Astrocyte (in vitro differentiated cells and primary cell): ENCODE data around the gene HTR3A. TPM values are rescaled to one million over a fixed set of nuclear protein-coding genes. Genes with fewer than 3 reads are reported as not detected.

Experiments used
- DNase-seq: peaks from one replicate; pipeline ENCODE4 v3.0.0-alpha.2; 2010; ENCODE audit warnings: low read depth
- FAIRE-seq: peaks from 2 replicates; lab custom pipeline; 2011; peaks lifted over from hg19 to GRCh38; lab: Jason Lieb, UNC
- H2AFZ ChIP-seq: 2 replicates; pipeline ENCODE4 v1.6.0; 2012; ENCODE audit warnings: low read depth, low read length, inconsistent platforms
- H3K27ac ChIP-seq: 2 replicates; pipeline ENCODE4 v1.5.1; 2011; ENCODE audit warnings: low read depth, low read length, inconsistent platforms
- H3K27me3 ChIP-seq: 2 replicates; pipeline ENCODE4 v1.6.0; 2011; ENCODE audit warnings: low read length, inconsistent platforms; ENCODE audit not compliant: insufficient read depth
- H3K36me3 ChIP-seq: 2 replicates; pipeline ENCODE4 v1.5.1; 2011; ENCODE audit warnings: low read length, inconsistent platforms; ENCODE audit not compliant: insufficient read depth
- H3K4me1 ChIP-seq: 2 replicates; pipeline ENCODE4 v1.5.1; 2011; ENCODE audit warnings: low read length, inconsistent platforms; ENCODE audit not compliant: insufficient read depth
- H3K4me2 ChIP-seq: 2 replicates; pipeline ENCODE4 v1.6.0; 2012; ENCODE audit warnings: low read length, inconsistent platforms
- H3K4me3 ChIP-seq: 2 replicates; pipeline ENCODE4 v1.5.1; 2011; ENCODE audit warnings: low read depth, mild to moderate bottlenecking, low read length, inconsistent platforms; ENCODE audit not compliant: insufficient read depth
- H3K79me2 ChIP-seq: 2 replicates; pipeline ENCODE4 v1.6.0; 2012; ENCODE audit warnings: mild to moderate bottlenecking, low read length, inconsistent platforms; ENCODE audit not compliant: insufficient read depth
- H3K9ac ChIP-seq: 2 replicates; pipeline ENCODE4 v1.6.0; 2012; ENCODE audit warnings: mild to moderate bottlenecking, low read length, inconsistent platforms
- H3K9me3 ChIP-seq: 2 replicates; pipeline ENCODE4 v1.5.1; 2012; ENCODE audit warnings: low read depth, mild to moderate bottlenecking, low read length, inconsistent platforms; ENCODE audit not compliant: insufficient read depth
- H4K20me1 ChIP-seq: 2 replicates; pipeline ENCODE4 v1.6.0; 2012; ENCODE audit warnings: low read length, inconsistent platforms; ENCODE audit not compliant: insufficient read depth
- H3K27ac Mint-ChIP-seq: one replicate; pipeline ENCODE4 v1.8.0; 2021; ENCODE audit warnings: mild to moderate bottlenecking, mixed read lengths; ENCODE audit not compliant: unreplicated experiment
- H3K27me3 Mint-ChIP-seq: one replicate; pipeline ENCODE4 v1.8.0; 2021; ENCODE audit warnings: low read depth, mixed read lengths; ENCODE audit not compliant: unreplicated experiment
- H3K36me3 Mint-ChIP-seq: one replicate; pipeline ENCODE4 v1.8.0; 2021; ENCODE audit warnings: low read depth, mixed read lengths; ENCODE audit not compliant: unreplicated experiment
- H3K4me1 Mint-ChIP-seq: one replicate; pipeline ENCODE4 v1.8.0; 2021; ENCODE audit warnings: low read depth, mixed read lengths; ENCODE audit not compliant: unreplicated experiment
- H3K4me3 Mint-ChIP-seq: one replicate; pipeline ENCODE4 v1.8.0; 2021; ENCODE audit warnings: mild to moderate bottlenecking, moderate library complexity, mixed read lengths; ENCODE audit not compliant: unreplicated experiment
- H3K9me3 Mint-ChIP-seq: one replicate; pipeline ENCODE4 v1.8.0; 2021; ENCODE audit warnings: mild to moderate bottlenecking, mixed read lengths; ENCODE audit not compliant: unreplicated experiment
- EZH2 ChIP-seq: IDR thresholded peaks from 2 replicates; pipeline ENCODE4 v1.6.1; 2012; ENCODE audit warnings: mild to moderate bottlenecking, low read length, inconsistent platforms; ENCODE audit not compliant: insufficient read depth
- total RNA-seq: library from RNA; stranded (reverse); gene quantifications from 2 replicates; pipeline ENCODE4 v1.2.1, GENCODE V29; 2021
- TF ChIP-seq, protein P1 (sequence below): IDR thresholded peaks from 2 replicates; pipeline ENCODE4 v1.5.1; 2011; ENCODE audit warnings: low read depth, mild to moderate bottlenecking, inconsistent platforms, low read length, moderate library complexity; ENCODE audit not compliant: insufficient read depth

HTR3A gene
- total RNA-seq, 1 donor from 2014 or later, result not detected

DNA sequence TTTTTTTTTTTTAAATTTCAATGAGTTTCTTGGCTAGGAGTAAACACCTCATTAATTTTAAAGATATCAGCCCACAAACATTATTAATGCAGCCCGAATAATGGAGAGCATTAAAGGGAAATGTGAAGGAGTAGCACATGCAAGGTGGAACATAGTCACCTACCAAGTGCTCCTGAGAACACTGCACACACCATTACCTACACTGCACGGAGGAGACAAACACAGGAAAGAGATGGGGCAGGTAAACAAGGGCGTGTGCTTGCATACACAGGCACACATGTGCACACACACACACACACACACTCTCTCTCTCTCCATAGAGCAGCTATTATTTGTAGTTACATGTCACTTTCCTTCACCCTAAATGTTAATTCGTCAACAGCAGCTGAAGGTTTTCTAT is 40.1 kb upstream of the HTR3A start:
- Mint-ChIP-seq H3K36me3 (no peaks in the 10 kb centered on the region), H3K9me3 (peaks cover 4% of the 10 kb centered on the region), H3K4me3 (no peak overlapping the region), H3K4me1 (peaks cover 5% of the 10 kb centered on the region), H3K27me3 (peaks cover 15% of the 10 kb centered on the region), H3K27ac (no peak overlapping the region)
- Histone ChIP-seq H3K9me3 (no peaks in the 10 kb centered on the region), H3K27me3 (no peaks in the 10 kb centered on the region), H3K27ac (no peak overlapping the region), H3K9ac (no peak overlapping the region), H3K4me2 (no peak overlapping the region), H4K20me1 (no peaks in the 10 kb centered on the region), H3K4me3 (no peak overlapping the region), H3K4me1 (no peaks in the 10 kb centered on the region), H3K79me2 (no peaks in the 10 kb centered on the region), H3K36me3 (no peaks in the 10 kb centered on the region), H2AFZ (no peak overlapping the region)
- DNase-seq, result no peak
- no peak for FAIRE-seq
- TF ChIP-seq, protein P1, sequence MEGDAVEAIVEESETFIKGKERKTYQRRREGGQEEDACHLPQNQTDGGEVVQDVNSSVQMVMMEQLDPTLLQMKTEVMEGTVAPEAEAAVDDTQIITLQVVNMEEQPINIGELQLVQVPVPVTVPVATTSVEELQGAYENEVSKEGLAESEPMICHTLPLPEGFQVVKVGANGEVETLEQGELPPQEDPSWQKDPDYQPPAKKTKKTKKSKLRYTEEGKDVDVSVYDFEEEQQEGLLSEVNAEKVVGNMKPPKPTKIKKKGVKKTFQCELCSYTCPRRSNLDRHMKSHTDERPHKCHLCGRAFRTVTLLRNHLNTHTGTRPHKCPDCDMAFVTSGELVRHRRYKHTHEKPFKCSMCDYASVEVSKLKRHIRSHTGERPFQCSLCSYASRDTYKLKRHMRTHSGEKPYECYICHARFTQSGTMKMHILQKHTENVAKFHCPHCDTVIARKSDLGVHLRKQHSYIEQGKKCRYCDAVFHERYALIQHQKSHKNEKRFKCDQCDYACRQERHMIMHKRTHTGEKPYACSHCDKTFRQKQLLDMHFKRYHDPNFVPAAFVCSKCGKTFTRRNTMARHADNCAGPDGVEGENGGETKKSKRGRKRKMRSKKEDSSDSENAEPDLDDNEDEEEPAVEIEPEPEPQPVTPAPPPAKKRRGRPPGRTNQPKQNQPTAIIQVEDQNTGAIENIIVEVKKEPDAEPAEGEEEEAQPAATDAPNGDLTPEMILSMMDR, result no peak
- no peak for TF ChIP-seq EZH2

DNA sequence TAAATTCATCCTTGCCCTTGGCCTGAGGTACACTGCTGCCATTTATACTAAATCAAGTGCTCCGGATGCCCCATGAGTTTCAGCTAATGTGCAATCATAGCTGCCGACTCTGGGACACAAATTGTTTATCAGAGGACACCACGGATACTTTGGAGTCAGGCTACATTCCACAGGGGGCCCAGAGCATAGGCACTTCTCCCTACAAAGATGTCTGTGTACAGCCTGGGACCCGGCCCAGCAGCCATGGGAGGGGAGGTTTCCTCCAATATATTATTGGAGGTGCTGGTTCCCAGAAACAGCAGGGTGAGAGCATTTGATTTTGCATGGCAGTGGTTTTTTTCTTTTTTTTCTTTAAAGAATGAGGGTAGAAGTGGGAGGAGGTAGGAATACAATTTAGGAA is 39.0 kb upstream of the HTR3A start:
- peaks cover 5% of the 10 kb centered on the region for H3K4me1 Mint-ChIP-seq
- Histone ChIP-seq H2AFZ (no peak overlapping the region), H3K36me3 (no peaks in the 10 kb centered on the region), H3K4me3 (no peak overlapping the region), H3K4me2 (no peak overlapping the region), H3K27me3 (no peaks in the 10 kb centered on the region), H4K20me1 (no peaks in the 10 kb centered on the region), H3K27ac (no peak overlapping the region), H3K79me2 (no peaks in the 10 kb centered on the region), H3K9me3 (no peaks in the 10 kb centered on the region), H3K4me1 (no peaks in the 10 kb centered on the region), H3K9ac (no peak overlapping the region)
- FAIRE-seq (no peak), DNase-seq (no peak)
- H3K36me3 Mint-ChIP-seq, result no peaks in the 10 kb centered on the region
- H3K4me3 Mint-ChIP-seq, result no peak overlapping the region
- peaks cover 18% of the 10 kb centered on the region for H3K27me3 Mint-ChIP-seq
- no peak for TF ChIP-seq EZH2
- TF ChIP-seq, protein P1, result no peak
- H3K27ac Mint-ChIP-seq, result no peak overlapping the region
- peaks cover 4% of the 10 kb centered on the region for H3K9me3 Mint-ChIP-seq

DNA sequence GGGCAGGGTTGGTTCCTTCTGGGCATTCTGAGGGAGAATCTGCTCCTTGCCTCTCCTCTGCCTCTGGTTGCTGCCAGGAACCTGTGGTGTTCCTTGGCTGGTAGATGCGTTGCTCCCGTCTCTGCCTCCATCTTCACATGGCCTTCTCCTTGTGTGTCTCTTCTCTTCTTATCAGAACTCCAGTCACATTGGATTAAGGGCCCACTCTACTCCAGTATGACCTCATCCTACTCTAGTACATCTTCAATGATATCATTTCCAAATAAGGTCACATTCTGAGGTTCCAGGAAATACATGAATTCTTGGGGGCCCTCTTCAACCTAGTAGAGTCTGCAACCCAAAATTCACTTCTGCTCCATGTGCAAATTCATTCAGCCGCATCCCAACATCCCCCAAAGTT is 37.0 kb upstream of the HTR3A start:
- Mint-ChIP-seq H3K27me3 (peaks cover 18% of the 10 kb centered on the region), H3K27ac (no peak overlapping the region), H3K36me3 (no peaks in the 10 kb centered on the region), H3K4me1 (no peaks in the 10 kb centered on the region), H3K9me3 (peaks cover 4% of the 10 kb centered on the region), H3K4me3 (no peak overlapping the region)
- FAIRE-seq, result no peak
- no peaks in the 10 kb centered on the region for H4K20me1 ChIP-seq
- H3K4me2 ChIP-seq, result no peak overlapping the region
- no peaks in the 10 kb centered on the region for H3K79me2 ChIP-seq
- H3K4me1 ChIP-seq, result no peaks in the 10 kb centered on the region
- no peak overlapping the region for H3K27ac ChIP-seq
- no peaks in the 10 kb centered on the region for H3K36me3 ChIP-seq
- no peak overlapping the region for H3K4me3 ChIP-seq
- H3K9me3 ChIP-seq, result no peaks in the 10 kb centered on the region
- no peak overlapping the region for H2AFZ ChIP-seq
- H3K27me3 ChIP-seq, result no peaks in the 10 kb centered on the region
- no peak for DNase-seq
- TF ChIP-seq, protein P1, result no peak
- no peak for TF ChIP-seq EZH2
- no peak overlapping the region for H3K9ac ChIP-seq
